CD4-positive, alpha-beta T cell treated with Interleukin-4 for 1 hour (primary cell): ENCODE data around the gene VSTM2B.

Source experiments
- DNase-seq, 2 donors: peaks; one replicate each; pipeline ENCODE4 v3.0.0-alpha.2; 2020 to 2022

The VSTM2B gene

GRCh38 chr19:29497241-29497640 is 28.6 kb upstream of the VSTM2B start:
- no peak for DNase-seq

GRCh38 chr19:29497686-29498436 is 27.9 kb upstream of the VSTM2B start:
- DNase-seq, result no peak

GRCh38 chr19:29499261-29499920 is 26.4 kb upstream of the VSTM2B start:
- DNase-seq, result no peak

- no peak for DNase-seq
These were observed 25.7 kb upstream of the VSTM2B start for GRCh38 chr19:29499921-29500590.

GRCh38 chr19:29501816-29502580 is 23.8 kb upstream of the VSTM2B start:
- no peak for DNase-seq

GRCh38 chr19:29502581-29502850 is 23.3 kb upstream of the VSTM2B start:
- no peak for DNase-seq

- DNase-seq, result no peak
These were observed 22.5 kb upstream of the VSTM2B start for GRCh38 chr19:29503140-29503758.

GRCh38 chr19:29503785-29504184 is 22.0 kb upstream of the VSTM2B start:
- no peak for DNase-seq

- no peak for DNase-seq
These were observed 21.3 kb upstream of the VSTM2B start for GRCh38 chr19:29504454-29504853.

GRCh38 chr19:29505097-29505824 is 20.5 kb upstream of the VSTM2B start:
- DNase-seq, result no peak

GRCh38 chr19:29506619-29506911 is 19.2 kb upstream of the VSTM2B start:
- no peak for DNase-seq

GRCh38 chr19:29507081-29507860 is 18.5 kb upstream of the VSTM2B start:
- DNase-seq, result no peak

- DNase-seq, result no peak
These were observed 17.6 kb upstream of the VSTM2B start for GRCh38 chr19:29508181-29508580.

- DNase-seq, result no peak
These were observed 16.3 kb upstream of the VSTM2B start for GRCh38 chr19:29509456-29509855.

- DNase-seq, result no peak
These were observed 15.0 kb upstream of the VSTM2B start for GRCh38 chr19:29510701-29511265.

GRCh38 chr19:29511768-29512167 is 14.0 kb upstream of the VSTM2B start:
- DNase-seq, result no peak

GRCh38 chr19:29512748-29513147 is 13.0 kb upstream of the VSTM2B start:
- no peak for DNase-seq

- no peak for DNase-seq
These were observed 11.1 kb upstream of the VSTM2B start for GRCh38 chr19:29514525-29515232.

- no peak for DNase-seq
These were observed 10.6 kb upstream of the VSTM2B start for GRCh38 chr19:29515233-29515619.

- no peak for DNase-seq
These were observed 10.0 kb upstream of the VSTM2B start for GRCh38 chr19:29515706-29516357.
